Breast epithelium (tissue), 3 donors: ENCODE results near the gene TSHZ1.

Experiments
- POLR2A ChIP-seq: fragments of 450-650 bp; IDR thresholded peaks from one replicate; pipeline ENCODE4 v1.6.1; 2016; ENCODE audit warnings: antibody characterized with exemption, mild to moderate bottlenecking, moderate library complexity
- POLR2AphosphoS5 ChIP-seq, 3 donors: sonication (generic); formaldehyde crosslinking; IDR thresholded peaks; one replicate each; pipeline ENCODE4 v1.6.1; 2017; ENCODE audit warnings: antibody characterized with exemption in 3 of 3
- TF ChIP-seq, protein P1 (sequence below), 3 donors: fragments of 450-650 bp; IDR thresholded peaks; one replicate each; pipeline ENCODE4 v1.5.1; 2016 to 2017; ENCODE audit warnings: antibody characterized with exemption in 3 of 3, mild to moderate bottlenecking in 3 of 3, moderate library complexity in 3 of 3

DNA sequence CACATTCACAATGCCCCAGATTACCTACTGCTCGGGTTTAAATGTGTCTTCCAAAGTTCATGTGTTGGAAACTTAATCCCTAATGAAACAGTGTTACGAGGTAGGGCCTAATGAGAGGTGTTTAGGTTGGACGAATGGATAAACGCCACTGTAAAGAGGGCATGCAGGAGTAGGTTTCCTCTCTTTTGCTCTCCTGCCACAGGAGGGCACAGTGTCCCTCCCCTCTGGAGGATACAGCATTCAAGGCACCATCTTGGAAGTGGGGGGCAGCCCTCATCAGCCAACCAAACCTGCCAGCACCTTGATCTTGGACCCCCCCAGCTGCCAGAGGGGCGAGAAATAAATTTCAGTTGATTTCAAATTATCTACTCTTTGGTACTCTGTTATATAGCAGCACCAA, 103.5 kb downstream of the TSHZ1 start:
- TF ChIP-seq, protein P1, sequence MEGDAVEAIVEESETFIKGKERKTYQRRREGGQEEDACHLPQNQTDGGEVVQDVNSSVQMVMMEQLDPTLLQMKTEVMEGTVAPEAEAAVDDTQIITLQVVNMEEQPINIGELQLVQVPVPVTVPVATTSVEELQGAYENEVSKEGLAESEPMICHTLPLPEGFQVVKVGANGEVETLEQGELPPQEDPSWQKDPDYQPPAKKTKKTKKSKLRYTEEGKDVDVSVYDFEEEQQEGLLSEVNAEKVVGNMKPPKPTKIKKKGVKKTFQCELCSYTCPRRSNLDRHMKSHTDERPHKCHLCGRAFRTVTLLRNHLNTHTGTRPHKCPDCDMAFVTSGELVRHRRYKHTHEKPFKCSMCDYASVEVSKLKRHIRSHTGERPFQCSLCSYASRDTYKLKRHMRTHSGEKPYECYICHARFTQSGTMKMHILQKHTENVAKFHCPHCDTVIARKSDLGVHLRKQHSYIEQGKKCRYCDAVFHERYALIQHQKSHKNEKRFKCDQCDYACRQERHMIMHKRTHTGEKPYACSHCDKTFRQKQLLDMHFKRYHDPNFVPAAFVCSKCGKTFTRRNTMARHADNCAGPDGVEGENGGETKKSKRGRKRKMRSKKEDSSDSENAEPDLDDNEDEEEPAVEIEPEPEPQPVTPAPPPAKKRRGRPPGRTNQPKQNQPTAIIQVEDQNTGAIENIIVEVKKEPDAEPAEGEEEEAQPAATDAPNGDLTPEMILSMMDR (IDR thresholded peaks at IDR 0.05), result no peak
- TF ChIP-seq POLR2A (no peak), POLR2AphosphoS5 (IDR thresholded peaks at IDR 0.05) (no peak)
